K562 (cell line): ENCODE results near the gene SAMD8. TPM values are rescaled to one million over a fixed set of nuclear protein-coding genes. Genes with fewer than 3 reads are reported as not detected.

Experiments
- ATAC-seq: fragments of 200-7000 bp; cut with Tn5 transposase; 3 replicates; pipeline ENCODE4 v1.9.1; 2020; ENCODE audit warnings: moderate library complexity
- BruUV-seq: library from RNA; stranded (reverse); fragments of 400-500 nt; replicated peaks from 2 replicates; lab custom pipeline; 2021; lab: Mats Ljungman, UMichigan
- CTCF ChIA-PET: fragments of 300-600 bp; formaldehyde crosslinking; extraction: SDS; loops from one replicate; lab custom pipeline; 2021; ENCODE audit warnings: low intra/inter-chr PET ratio; lab: Yijun Ruan, JAX
- POLR2A ChIA-PET: fragments of 300-600, 350-650 bp; sonication (Branson Sonifier 250); formaldehyde crosslinking; extraction: SDS; loops from one replicate; lab custom pipeline; 2021; ENCODE audit warnings: antibody characterized with exemption, inconsistent platforms; lab: Yijun Ruan, JAX
- DNase-seq, 4 experiments: peaks; one replicate each; pipeline versions ENCODE4 v3.0.0 to v3.0.0-alpha.2; 2011 to 2018; ENCODE audit warnings: low spot score in 3 of 4, mixed read lengths in 3 of 4; ENCODE audit errors: extremely low read depth in 1 of 4
- FAIRE-seq: peaks from 2 replicates; lab custom pipeline; 2011; peaks lifted over from hg19 to GRCh38; lab: Jason Lieb, UNC
- H2AFZ ChIP-seq: 2 replicates; pipeline ENCODE4 v1.6.0; 2011; ENCODE audit warnings: low read depth, low read length, control low read depth, inconsistent platforms
- H3K27ac ChIP-seq: fragments of 200-600 bp; 3 replicates; pipeline ENCODE4 v1.8.0; 2011; ENCODE audit warnings: low read depth, mild to moderate bottlenecking, control low read depth, inconsistent platforms, low read length, moderate library complexity, mixed read lengths; ENCODE audit errors: extremely low read depth
- H3K27me3 ChIP-seq, 2 experiments: fragments of 300-600 bp in 1 of 2; 2 replicates in 1 of 2; 3 replicates in 1 of 2; pipeline versions ENCODE4 v1.6.0 to v1.8.0; 2011; ENCODE audit warnings: inconsistent platforms in 2 of 2, low read length in 2 of 2, mild to moderate bottlenecking in 1 of 2, mixed read lengths in 1 of 2, moderate library complexity in 1 of 2; ENCODE audit not compliant: control insufficient read depth in 2 of 2, insufficient read depth in 2 of 2
- H3K36me3 ChIP-seq: fragments of 300-600 bp; 3 replicates; pipeline ENCODE4 v1.8.0; 2011; ENCODE audit warnings: mild to moderate bottlenecking, low read length, inconsistent platforms; ENCODE audit not compliant: control insufficient read depth, insufficient read depth
- H3K4me1 ChIP-seq, 2 experiments: fragments of 200-600 bp in 1 of 2; replicated peaks in 1 of 2; 2 replicates in 1 of 2; 3 replicates in 1 of 2; pipeline versions ENCODE4 v1.5.1 to v1.8.0; 2011; ENCODE audit warnings: inconsistent platforms in 2 of 2, low read length in 2 of 2, mild to moderate bottlenecking in 1 of 2, mixed read lengths in 1 of 2, moderate library complexity in 1 of 2; ENCODE audit not compliant: control insufficient read depth in 2 of 2, insufficient read depth in 2 of 2
- H3K4me2 ChIP-seq: 2 replicates; pipeline ENCODE4 v1.6.1; 2011; ENCODE audit warnings: low read length, control low read depth, inconsistent platforms, mixed read lengths; ENCODE audit not compliant: insufficient read depth
- H3K4me3 ChIP-seq: fragments of 200-600 bp; sonication (generic), shearing (Covaris generic); 2 replicates; pipeline ENCODE4 v1.5.1; 2016; ENCODE audit warnings: control low read depth, inconsistent platforms
- H3K79me2 ChIP-seq: fragments of 200-600 bp; 3 replicates; pipeline ENCODE4 v1.8.0; 2011; ENCODE audit warnings: low read length, inconsistent platforms; ENCODE audit not compliant: control insufficient read depth, insufficient read depth
- H3K9ac ChIP-seq, 2 experiments: 2 replicates each; pipeline versions ENCODE4 v1.6.0 to v1.6.1; 2011; ENCODE audit warnings: low read depth in 2 of 2, low read length in 2 of 2, control low read depth in 1 of 2, inconsistent platforms in 1 of 2, mild to moderate bottlenecking in 1 of 2, mixed read lengths in 1 of 2; ENCODE audit not compliant: insufficient read depth in 1 of 2
- H3K9me1 ChIP-seq: one replicate; pipeline ENCODE4 v1.6.0; 2011; ENCODE audit warnings: inconsistent platforms, mild to moderate bottlenecking, low read length, moderate library complexity; ENCODE audit not compliant: control insufficient read depth, insufficient read depth
- H3K9me3 ChIP-seq: replicated peaks from 2 replicates; pipeline ENCODE4 v1.5.1; 2011; ENCODE audit warnings: low read depth, low read length, inconsistent platforms; ENCODE audit not compliant: control insufficient read depth, insufficient read depth
- H4K20me1 ChIP-seq: replicated peaks from 2 replicates; pipeline ENCODE4 v1.6.1; 2011; ENCODE audit warnings: low read length, inconsistent platforms, mixed read lengths; ENCODE audit not compliant: control insufficient read depth, insufficient read depth
- BCOR ChIP-seq: fragments of 450-650 bp; IDR thresholded peaks from 2 replicates; pipeline ENCODE4 v1.6.1; 2016
- EGR1 ChIP-seq: fragments of 450-650 bp; conservative IDR thresholded peaks from 2 replicates; pipeline ENCODE4 v1.6.1; 2017; ENCODE audit warnings: mild to moderate bottlenecking
- IFI16 ChIP-seq: fragments of 250-450 bp; sonication (Bioruptor Pico); IDR thresholded peaks from 2 replicates; pipeline ENCODE4 v2.1.2; 2022; ENCODE audit warnings: mild to moderate bottlenecking, inconsistent platforms
- NBN ChIP-seq: fragments of 450-650 bp; IDR thresholded peaks from 2 replicates; pipeline ENCODE4 v1.6.1; 2016; ENCODE audit warnings: low read depth, mild to moderate bottlenecking
- RBM25 ChIP-seq: fragments of 200-400 bp; formaldehyde crosslinking; IDR thresholded peaks from 2 replicates; pipeline ENCODE4 v1.6.1; 2018; ENCODE audit warnings: low read length, low read depth, moderate library complexity; ENCODE audit not compliant: severe bottlenecking
- SMARCA5 ChIP-seq: fragments of 450-650 bp; IDR thresholded peaks from 2 replicates; pipeline ENCODE4 v1.6.1; 2016
- ZNF778 ChIP-seq: fragments of 450-650 bp; formaldehyde crosslinking; IDR thresholded peaks from 2 replicates; pipeline ENCODE4 v1.4.0; 2020; ENCODE audit warnings: mild to moderate bottlenecking, moderate library complexity
- WGBS: fragments of 100-300 bp; shearing (Covaris generic); methylation state at CpG from one replicate; pipeline ENCODE4 v1.1.6; 2016; ENCODE audit warnings: low coverage, mixed read lengths; ENCODE audit not compliant: insufficient coverage; ENCODE audit errors: missing lambda C conversion rate; 5-methylcytosine and 5-hydroxymethylcytosine counted together
- in situ Hi-C: fragments of 300-500 bp; cut with MboI; formaldehyde crosslinking; loops from 4 replicates; pipeline ENCODE4 v1.15.0; 2018; ENCODE audit warnings: inconsistent platforms, mixed read lengths
- intact Hi-C: fragments of 100-400 bp; cut with micrococcal nuclease; formaldehyde crosslinking; loops from 2 replicates; pipeline ENCODE4 v1.14.2; 2022
- polyA plus RNA-seq, 8 experiments: library from polyadenylated mRNA; depleted of rRNA in 4 of 8; stranded (reverse) in 5 of 8; unstranded in 3 of 8; fragments of >200 nt; fragmentation: Nextera tagmentation in 2 of 8; fragmentation: Illumina TruSeq in 1 of 8; extraction: Ambion mirVana in 2 of 8; extraction: Trizol in 1 of 8; gene quantifications; 2 replicates each; pipeline versions ENCODE4 v1.2.1 to v1.2.3, GENCODE V29; 2011 to 2014; ENCODE audit warnings: inconsistent platforms in 1 of 8, missing spikeins in 1 of 8
- total RNA-seq, 7 experiments: library from RNA; depleted of rRNA in 6 of 7; stranded (reverse); fragments of >200 nt in 6 of 7; fragmentation: Illumina TruSeq in 2 of 7; extraction: Trizol in 2 of 7; gene quantifications; 2 replicates each; pipeline versions ENCODE4 v1.2.1 to v1.2.3, GENCODE V29; 2011 to 2021; ENCODE audit warnings: low replicate concordance in 1 of 7

The SAMD8 gene
- total and polyA plus RNA-seq, 9 of the 15 experiments (the other 6 are each of a cell fraction or from before 2014, with no cell fraction given) = 2.7 to 16.1 (median 6.2) TPM

- no peak for TF ChIP-seq EGR1
Observed at GRCh38 chr10:75104842-75105241, 6.6 kb upstream of the SAMD8 start (continued).

GRCh38 chr10:75105576-75106197 is 5.8 kb upstream of the SAMD8 start:
- CTCF ChIA-PET = interaction anchor here (0.6 kb wide), 1 partner anchor 92 kb away, joined by 3 read pairs; no protein-coding TSS in a partner anchor
- no peaks in the 10 kb centered on the region for H4K20me1 ChIP-seq
- H3K9me3 ChIP-seq = no peaks in the 10 kb centered on the region
- H3K36me3 ChIP-seq = no peaks in the 10 kb centered on the region
- peaks cover 59 to 68% of the 10 kb centered on the region in 2 experiments for H3K4me1 ChIP-seq
- POLR2A ChIA-PET = interaction anchor here (0.5 to 1.6 kb wide), 3 partner anchors 10 to 105 kb away, joined by 3 to 4 read pairs (median 3); partner anchors contain the start of gene VDAC2
- TF ChIP-seq SMARCA5 = peak; percentile 49; the same call in 1 of the 2 replicates
- peak; percentile 45 for TF ChIP-seq BCOR
- TF ChIP-seq RBM25 = peak; percentile 45
- no peak for TF ChIP-seq NBN
- TF ChIP-seq ZNF778 (CRISPR knock-in tag) = no peak
- no peak for TF ChIP-seq IFI16 (CRISPR knock-in tag)
- TF ChIP-seq, all 486 proteins: peak for 3
- Histone ChIP-seq H3K9ac (peak overlapping the region in 1 of 2 experiments; percentile 52; a peak in 2 of 4 replicates), H3K4me3 (no peak overlapping the region), H3K9me1 (peaks cover 4% of the 10 kb centered on the region), H3K27ac (no peak overlapping the region), H3K79me2 (peaks cover 23% of the 10 kb centered on the region; the same call in 2 of the 3 replicates), H2AFZ (no peak overlapping the region), H3K4me2 (no peak overlapping the region), H3K27me3 (no peaks in the 10 kb centered on the region)
- WGBS = 85% methylated on average over 16 of the region's 16 CpGs
- in situ Hi-C loops (no loop called here), intact Hi-C loops (loop anchor here (5.0 to 10.0 kb wide), 2 partner anchors 278 to 371 kb away; partner anchors contain the start of gene KAT6B)
- no peak for DNase-seq
- no TSS peak for BruUV-seq
- ATAC-seq = no peak
- FAIRE-seq = no peak
